Measurements from ENCODE around the gene FAM151A.

FAM151A gene

DNA sequence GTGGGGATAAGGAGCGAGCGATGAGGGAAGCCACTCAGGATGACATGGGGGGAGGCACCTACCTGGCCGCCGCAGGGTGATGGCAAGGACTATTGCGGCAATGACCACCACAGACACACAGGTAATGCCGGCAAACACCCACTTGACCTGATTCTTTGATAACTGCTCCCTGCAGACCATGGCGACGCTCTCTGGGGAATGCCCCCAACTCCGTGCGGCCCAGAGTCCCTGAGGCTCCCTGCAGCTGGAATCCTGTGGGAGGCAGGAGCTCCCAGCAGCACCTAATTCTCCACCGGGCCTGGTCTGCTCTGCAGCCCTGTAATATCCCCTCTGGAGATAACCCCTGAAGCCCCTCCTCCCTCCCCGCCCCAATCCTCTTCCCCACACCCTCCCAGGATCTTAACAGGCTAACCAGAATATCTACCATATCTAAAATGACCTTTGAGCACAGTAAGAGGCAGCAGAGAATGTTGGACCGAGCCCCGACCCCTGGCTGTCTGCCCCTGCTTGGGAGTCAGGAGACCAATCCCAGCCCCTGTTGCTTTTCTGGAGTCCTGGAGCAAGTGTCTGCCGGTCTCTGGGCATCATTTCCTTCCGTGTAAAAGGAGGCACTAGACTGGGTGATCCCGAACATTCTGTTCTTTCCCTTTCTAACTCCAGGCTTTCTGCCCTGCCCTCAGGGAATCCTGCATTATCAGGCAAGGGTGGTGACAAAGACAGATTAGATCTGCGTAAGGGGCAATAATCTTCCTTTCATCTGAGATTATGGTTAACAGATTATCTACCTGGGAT lies at the start of gene FAM151A:
FAM151A (minus strand) TSS at position 310 of the 792 bp plus-strand sequence; CDS start at position 180, 130 bp downstream.
- no peak for DNase-seq

DNA sequence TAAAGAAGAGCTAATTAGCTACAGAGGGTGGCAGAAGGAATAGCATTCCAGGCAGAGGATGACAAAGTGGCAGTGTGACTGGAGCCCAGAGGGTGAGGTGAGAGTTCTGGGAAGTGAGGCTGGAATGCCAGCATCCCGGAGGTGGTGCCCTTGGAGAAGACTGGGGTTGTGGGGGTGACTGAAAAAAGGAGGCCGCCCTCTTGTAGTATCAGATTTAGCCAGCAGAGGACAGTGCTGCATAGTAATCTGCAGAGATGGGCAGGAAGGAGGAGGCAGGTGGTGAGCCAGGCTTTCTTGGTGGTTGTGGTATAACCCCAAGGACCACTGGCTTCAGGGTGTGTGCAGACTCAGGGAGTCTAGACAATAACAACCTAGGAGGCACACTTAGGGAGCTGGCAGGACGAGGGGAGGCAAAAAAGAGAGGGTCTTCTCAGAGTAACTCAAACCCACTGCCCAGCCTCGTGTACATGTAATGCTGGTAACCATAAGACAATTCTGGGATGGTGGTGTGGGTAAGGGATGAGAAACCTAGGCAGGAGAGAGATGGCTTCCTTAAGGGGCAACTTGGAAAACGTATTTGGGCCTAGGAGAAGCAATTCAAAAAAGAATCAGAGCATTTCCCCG lies 48.8 kb upstream of the FAM151A start:
- DNase-seq: peak; percentile 48

DNA sequence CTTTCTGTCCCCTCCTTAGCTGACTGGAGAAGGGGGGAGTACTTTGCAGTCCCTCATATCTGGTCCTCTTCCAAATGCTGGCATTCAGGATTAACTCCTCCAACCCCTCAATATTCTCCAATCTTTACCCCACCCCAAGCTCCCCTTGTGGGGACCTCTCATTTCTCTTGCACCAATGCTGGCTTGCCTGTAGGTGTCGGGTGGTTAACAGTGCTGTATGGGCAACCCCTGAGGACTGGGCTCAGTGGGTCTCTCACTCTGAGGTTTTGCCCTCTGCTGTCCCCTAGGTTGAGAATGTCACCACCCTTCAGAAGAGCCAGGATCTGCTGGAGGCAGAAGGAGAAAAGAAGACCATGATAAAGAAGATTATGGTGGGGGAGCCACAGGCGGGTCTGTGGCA lies 45.2 kb upstream of the FAM151A start:
- DNase-seq: no peak

DNA sequence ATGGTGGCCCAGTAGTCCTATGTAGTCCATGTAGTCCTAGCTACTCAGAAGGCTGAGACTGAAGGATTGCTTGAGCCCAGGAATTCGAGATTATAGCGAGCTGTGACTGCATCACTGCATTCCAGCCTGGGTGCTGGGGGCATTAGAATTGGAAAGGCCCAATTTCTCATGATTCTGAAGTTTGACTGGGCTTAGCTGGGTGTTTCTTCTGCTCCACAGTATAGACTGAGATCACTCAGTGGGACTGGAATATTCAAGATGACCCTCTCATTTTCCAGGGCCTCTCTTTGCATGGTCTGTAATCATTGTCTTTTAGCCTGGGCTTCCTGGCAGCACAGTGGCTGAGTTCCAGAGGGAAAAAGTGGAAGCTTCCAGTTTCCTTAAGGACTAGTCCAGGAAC lies 44.5 kb upstream of the FAM151A start:
- no peak for DNase-seq

DNA sequence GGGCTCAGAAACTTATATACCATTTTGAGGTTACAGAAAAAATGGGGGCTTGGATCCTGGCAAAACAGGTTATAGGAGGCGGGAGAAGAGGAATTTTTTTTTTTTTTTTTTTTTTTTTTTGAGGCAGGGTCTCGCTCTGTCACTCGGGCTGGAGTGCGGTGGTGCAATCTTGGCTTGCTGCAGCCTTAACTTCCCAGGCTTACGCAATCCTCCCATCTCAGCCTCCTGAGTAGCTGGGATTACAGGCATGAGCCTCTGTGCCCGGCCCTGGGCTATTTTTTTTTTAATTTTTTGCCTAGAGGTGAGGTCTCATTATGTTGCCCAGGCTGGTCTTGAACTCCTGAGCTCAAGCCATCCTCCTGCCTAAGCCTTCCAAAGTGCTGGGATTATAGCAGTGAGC lies 43.0 kb upstream of the FAM151A start:
- DNase-seq: no peak

DNA sequence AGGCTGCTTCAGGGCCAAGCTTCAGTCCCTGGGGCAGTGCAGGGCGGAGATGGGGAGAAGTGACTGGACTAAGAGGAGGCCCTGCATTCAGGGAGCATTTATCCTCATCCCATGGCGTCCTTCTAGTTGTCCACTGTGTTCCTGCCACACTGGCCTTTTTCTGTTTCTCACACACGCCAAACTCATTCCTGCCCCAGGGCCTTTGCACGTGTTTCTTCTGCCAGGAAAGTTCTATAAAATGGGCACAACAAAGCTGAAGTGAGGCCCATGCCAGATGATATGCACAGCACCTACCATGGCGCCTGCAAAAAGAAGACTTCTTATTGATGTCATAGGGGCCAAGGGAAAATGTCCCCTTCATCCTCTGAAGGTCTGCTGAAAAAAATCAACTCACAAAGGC lies 42.5 kb upstream of the FAM151A start:
- DNase-seq: no peak

DNA sequence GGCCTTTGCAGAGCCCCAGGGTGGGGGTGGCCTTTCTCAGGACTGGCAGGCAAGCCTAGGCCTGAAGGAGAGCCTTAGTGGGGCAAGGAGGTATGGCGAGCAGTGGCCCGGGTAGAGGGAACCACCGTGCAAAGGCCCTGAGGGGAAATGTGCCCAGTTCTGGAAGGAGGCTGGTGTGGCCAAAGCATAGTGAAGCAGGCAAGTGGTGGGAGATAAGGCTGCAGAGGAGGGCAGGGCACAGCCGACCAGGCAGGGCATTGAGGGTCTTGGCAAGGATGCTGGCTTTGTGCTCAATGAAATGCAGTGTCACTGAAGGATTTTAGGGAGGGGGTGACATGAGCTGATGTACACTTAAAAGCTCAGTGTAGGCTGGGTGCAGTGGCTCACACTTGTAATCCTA lies 41.0 kb upstream of the FAM151A start:
- DNase-seq: no peak

DNA sequence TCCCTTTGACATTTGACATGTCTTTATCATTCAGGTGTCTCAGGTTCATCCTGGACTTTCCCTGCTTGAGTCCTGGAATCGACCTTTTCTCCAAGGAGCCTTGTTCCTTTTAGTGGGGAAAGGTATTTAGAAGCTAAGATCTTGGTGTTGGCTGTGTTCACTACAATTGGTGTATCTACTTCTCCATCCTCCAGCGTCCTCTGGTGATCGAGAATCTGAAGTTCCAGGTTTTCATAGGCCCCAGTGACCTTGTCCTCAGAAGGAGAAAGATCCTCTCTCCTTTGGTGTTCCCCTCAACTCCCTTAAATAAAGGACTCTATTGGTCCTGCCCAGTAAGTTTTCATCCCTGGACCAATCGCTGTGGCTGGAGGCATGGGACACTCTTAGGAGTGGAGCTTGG lies 40.4 kb upstream of the FAM151A start:
- no peak for DNase-seq

DNA sequence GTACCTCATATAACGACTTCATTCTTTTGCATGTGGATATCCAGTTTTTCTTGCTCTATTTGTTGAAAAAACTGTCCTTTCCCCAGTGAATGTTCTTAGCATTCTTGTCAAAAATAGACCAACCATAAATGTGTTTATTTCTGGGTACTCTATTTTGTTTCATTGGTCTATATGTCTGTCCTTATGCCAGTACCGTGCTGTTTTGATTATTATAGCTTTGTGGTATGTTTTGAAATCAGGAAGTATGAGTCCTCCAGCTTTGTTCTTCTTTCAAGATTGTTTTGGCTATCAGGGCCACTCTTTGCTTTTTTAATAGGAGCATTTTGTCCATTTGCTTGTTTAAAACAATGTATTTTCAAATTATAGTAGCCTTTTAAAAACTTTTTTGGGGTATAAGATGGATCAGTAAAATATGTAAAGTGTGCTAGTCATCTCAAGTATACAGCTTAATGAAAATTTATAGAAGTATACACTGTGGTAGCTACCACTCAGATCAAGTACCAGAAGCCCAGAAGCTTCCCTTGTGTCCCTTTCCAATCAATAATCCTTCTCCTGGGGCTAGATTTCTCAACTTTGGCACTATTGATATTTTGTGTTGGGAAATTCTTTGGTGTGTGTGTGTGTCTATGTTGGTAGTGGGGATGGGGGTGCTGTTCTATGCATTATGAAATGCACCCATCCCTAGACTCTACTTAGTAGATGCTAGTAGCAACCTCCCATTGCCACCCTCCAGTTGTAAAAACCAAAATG lies 35.0 kb upstream of the FAM151A start:
- DNase-seq: no peak

DNA sequence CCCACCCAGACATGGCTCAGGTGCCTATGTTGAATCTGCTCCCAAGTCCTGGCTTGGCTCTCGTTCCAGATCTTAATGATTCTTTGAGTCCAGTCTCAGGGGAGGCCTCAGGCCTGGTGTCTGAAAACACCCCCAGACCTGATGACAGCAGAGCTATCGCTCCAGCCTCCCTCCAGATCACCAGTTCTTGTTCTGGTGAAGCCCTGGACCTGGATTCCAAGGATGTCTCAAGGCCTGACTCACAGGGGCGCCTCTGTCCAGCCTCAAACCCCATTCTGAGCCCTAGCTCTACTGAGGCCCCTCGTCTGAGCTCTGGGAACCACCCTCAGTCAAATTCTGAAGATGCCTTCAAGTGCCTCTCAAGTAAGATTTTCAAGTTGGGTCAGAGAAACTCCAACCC lies 29.7 kb upstream of the FAM151A start:
- DNase-seq: no peak

DNA sequence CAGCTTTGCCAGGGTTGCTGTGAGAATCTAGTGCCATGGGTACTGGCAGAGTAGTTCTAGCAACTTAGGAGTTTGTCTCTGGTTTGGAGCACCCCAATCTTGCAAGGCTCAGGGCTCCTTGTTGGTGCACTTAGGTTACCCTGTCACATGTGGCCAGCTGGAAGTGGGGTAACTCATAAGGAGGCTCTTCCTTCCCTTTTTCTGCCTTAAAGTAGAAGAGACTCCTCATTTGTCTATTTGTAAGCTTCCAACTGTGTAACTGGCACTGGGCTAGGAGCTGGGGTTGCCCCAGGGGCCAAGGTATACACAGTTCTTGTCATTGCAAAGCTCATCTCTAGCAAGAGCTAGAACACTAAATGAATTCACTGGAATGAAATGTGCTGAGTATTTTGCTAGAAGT lies 28.8 kb upstream of the FAM151A start:
- DNase-seq: no peak

DNA sequence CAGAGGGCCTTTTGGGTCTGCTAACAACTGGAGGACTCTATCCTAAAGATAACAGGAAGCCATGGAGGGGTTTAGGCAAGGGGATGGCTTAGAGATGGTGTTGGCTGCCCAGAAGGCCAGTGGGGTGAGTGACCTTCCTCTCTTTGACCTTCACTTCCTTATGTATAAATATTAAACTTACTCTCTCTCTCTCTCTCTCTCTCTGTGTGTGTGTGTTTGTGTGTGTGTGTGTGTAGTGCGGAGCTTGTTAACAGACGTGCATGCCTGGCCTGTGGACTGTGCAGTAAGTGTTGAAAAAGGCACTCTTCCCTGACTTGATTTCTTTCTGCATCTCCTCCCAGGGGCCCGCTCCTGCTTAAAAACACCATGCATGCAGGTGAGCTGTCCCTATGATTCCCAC lies 28.3 kb upstream of the FAM151A start:
- DNase-seq: no peak

DNA sequence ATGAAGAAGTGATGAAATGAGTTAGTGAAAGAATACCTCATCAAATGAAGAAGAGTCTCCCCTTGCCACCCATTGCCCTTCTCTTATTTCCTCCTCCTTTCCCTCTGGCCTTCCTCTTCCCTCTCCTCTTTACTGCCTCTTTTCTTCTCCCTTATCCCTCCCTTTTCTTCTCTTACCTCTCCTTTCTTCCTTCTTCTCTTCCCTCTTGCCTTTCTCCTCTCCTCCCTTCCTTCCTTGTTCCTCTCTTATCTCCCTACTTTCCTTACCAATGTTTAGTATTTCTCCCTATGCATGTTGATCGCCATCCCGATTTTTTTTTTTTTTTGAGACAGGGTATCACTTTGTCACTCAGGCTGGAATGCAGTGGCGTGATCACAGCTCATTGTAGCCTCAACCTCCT lies 27.1 kb upstream of the FAM151A start:
- DNase-seq: no peak

DNA sequence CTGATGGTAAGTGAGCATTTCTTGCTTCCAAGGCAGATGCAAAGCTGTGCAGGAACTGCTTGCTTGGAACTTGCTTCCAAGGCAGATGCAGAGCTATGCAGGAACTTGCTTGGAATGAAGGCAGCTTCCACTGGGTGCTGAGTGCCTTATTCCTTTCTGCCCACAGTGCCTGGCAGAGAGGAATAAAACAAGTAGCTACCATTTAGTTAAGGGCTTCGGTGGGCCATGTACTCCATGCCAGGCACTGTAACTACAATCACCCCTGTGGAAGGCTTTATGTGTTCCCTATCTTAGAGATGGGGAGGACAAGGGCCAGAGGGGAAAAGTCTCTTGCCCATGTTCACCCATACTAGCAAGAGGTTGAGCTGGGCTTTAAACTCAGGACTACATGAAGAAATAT lies 26.6 kb upstream of the FAM151A start:
- DNase-seq: no peak

DNA sequence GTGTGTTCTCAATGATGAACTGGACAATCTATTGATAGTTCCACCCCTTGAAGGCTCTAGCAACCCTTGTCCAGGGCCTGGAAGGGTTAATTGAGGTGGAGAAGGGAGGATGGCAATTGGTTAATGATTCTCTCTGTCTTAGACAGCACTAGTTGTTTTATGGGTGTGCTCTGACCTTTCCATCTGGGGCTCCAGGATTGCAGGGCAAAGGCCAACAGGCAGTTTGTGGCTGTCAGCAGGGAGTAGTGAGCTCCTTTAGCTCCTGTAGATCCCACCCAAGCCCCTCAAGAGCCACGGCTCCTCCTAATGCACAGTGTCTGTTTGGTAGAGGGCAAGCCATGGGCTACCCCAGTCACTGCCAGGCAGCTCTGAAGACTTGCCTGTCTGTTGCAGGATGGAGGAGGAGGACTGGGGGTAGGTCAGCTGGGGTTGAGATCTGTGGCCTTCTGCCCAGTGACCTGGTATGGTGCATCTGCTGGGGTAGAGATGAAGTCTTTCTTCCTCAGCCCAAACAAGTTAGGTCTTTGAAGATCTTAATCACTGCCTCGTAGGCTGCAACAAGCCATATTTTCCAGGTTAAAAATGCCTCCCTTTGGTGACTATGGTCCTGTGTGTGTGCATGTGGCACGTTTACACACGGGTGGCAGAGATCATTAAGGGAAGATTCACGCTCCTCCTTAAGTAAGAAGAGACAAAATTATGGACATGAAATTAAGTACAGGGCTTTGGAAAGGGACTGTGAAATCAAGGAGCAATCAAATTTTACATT lies 26.0 kb upstream of the FAM151A start:
- no peak for DNase-seq

DNA sequence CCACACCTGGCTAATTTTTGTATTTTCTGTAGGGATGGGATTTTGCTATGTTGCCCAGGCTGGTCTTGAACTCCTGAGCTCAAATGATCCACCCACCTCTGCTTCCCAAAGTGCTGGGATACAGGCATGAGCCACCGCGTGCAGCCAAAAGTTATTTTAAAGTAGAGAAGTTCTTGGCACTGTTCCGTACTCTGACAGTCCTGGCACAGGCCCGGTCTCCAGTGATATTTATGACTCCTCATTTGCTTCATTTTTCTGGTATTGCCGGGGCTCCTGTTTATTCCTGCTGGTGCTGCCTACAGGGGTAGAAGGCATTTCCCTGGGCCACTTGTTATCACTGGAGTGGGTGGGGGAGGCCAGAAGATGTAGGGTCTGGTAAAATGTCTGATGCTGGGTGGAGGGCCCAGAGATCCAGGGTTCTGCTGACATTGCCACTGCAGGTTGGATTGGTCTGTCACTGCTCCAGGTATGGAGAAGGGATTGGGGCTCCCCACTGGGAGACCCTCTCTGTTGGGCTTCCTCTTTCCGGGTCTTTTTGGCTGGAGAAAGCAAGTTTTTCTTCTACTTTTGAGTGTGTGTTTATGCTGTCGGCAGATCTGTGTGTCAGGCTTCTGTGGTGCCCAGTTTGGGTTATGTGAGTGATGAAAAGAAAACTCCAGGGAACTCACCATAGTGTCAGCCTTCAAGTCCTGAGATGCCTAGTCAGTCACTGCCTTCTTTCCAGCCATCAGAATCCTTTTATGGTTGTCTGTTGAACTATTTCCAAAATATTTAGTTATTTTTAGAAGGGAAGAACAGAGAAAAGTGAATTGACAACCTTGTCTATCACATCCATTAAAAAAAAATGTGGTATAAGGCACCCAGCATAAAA lies 22.7 kb upstream of the FAM151A start:
- no peak for DNase-seq

DNA sequence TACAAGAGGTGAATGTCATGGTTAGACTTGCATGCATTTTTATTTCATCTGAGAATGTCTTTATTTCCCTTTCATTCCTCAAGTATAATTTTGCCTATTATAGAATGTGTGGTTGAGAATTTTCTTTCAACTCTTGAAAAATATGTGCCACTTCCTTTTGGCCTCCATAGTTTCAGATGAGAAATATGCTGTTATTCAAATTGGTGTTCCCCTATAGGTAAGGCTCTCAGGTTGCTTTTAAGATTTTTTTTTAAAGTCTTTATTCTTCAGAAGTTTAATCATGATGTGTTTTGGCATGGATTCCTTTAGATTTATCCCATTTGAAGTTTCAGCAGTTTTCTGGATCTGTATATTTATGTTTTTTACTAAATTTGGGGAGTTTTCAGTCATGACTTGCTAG lies 20.4 kb upstream of the FAM151A start:
- DNase-seq: no peak

DNA sequence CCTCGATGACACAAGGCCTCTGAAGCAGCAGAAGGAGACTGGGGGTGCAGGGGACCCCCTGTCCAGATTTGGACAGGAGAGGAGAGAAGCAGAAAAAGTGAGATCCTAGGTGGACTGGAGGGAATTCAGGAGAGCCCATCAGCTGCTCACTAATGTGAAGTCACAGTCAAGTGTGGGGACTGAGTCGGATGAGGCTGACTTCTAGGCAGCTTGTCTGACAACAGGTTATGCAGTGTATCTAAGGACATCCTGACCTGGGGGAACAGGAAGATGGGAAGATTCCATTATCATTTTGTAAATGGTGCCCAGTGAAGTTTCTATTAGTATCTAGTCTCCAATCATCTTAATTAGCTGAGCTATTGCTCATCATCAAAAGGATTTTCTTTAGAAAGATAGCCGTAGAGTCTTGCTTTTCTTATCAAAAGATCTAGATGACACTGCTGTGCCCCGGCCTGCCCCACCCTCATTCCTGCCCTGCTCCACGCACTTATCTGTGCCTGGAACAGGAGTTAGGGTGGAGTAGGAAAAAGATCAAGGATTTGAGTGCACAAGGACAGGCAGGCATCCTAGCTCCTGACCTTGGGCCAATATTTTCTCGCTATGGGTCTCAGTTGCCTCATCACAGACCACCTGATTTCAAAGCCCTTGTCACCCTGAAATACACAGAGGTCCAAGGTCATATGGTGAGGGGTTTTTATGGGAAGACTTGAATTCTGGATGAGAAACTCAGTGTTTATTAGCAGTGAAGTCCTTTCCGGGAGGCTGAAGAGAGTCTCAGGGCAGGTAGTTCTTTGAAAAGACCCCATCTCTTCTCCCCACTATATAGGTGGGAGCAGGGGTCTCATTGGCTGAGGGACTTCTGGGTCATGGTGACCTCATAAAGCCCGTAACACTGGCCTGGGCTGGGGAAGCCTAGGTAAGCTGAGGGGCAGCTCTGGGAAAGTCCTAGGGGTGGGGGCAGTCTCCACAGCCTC lies 17.8 kb upstream of the FAM151A start, which contains the start of gene MROH7:
MROH7 (plus strand) TSS at position 924 of the 974 bp plus-strand sequence. CDS start 11,141 bp downstream, outside the sequence.
- DNase-seq: no peak

DNA sequence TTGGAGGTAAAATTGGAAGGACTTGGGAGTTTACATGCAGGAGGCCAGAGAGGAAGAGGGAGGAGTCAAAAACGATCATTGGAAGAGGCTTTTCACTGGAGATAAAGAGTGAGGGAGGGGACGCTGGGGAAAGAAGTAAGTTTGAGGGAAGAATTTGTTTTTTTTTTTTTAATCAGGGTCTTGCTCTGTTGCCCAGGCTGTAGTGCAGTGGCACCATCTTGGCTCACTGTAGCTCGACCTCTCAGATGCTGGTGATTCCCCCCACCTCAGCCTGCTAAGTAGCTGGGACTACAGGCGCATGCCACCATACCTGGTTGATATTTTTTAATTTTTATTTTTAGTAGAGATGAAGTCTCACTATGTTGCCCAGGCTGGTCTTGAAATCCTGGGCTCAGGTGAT lies 17.0 kb upstream of the FAM151A start:
- no peak for DNase-seq
